Measurements from ENCODE around the gene WSCD1.

- TF ChIP-seq EP300 (IDR thresholded peaks at IDR 0.05): no peak
- no peak for TF ChIP-seq CTCF (IDR thresholded peaks at IDR 0.05)
These were observed 833 bp downstream of the WSCD1 start for GRCh38 chr17:6070913-6071511.

Data from upper lobe of left lung (tissue), 4 donors.